Body of pancreas (tissue), 4 donors: ENCODE results near the gene EHMT2. TPM values are rescaled to one million over a fixed set of nuclear protein-coding genes. Genes with fewer than 3 reads are reported as not detected.
"Not testable (repeated sequence)": the region's sequence is repeated elsewhere in the genome, so short reads cannot be mapped to it uniquely, and the experiment has no call there.

Source experiments
- ATAC-seq: fragments of 150-250 bp; one replicate; pipeline ENCODE4 v1.9.1; 2016
- DNase-seq, 4 donors: peaks; one replicate each; pipeline ENCODE4 v3.0.0-alpha.2; 2019
- H3K27ac ChIP-seq, 4 donors: fragments of 200-600 bp; sonication (generic); 1 replicate in 3 of 4; 2 replicates in 1 of 4; pipeline versions ENCODE4 v1.5.1 to v1.6.1; 2016 to 2019; ENCODE audit warnings: mild to moderate bottlenecking in 1 of 4, mixed read lengths in 1 of 4, moderate library complexity in 1 of 4
- H3K27me3 ChIP-seq, 2 donors: fragments of 200-600 bp; sonication (generic); one replicate each; pipeline ENCODE4 v1.6.0; 2016; ENCODE audit warnings: mild to moderate bottlenecking in 1 of 2
- H3K36me3 ChIP-seq, 2 donors: fragments of 200-600 bp; sonication (generic); replicated peaks in 1 of 2; 2 replicates each; pipeline ENCODE4 v1.5.1; 2016; ENCODE audit warnings: low read depth in 2 of 2; ENCODE audit not compliant: insufficient read depth in 1 of 2
- H3K4me1 ChIP-seq: fragments of 200-600 bp; sonication (generic); one replicate; pipeline ENCODE4 v1.6.0; 2016
- H3K4me3 ChIP-seq, 2 donors: fragments of 200-600 bp; sonication (generic); 1 replicate in 1 of 2; 2 replicates in 1 of 2; pipeline ENCODE4 v1.5.1; 2016 to 2019
- H3K9me3 ChIP-seq, 3 donors: fragments of 200-600 bp; sonication (generic); 1 replicate in 2 of 3; 2 replicates in 1 of 3; pipeline ENCODE4 v1.5.1; 2016
- CTCF ChIP-seq, 7 experiments: fragments of 450-650 bp in 4 of 7; fragments of 200-600 bp in 3 of 7; sonication (generic) in 3 of 7; IDR thresholded peaks; one replicate each; pipeline ENCODE4 v1.5.1; 2016 to 2019; ENCODE audit warnings: antibody characterized with exemption in 7 of 7
- POLR2A ChIP-seq, 3 donors: fragments of 450-650 bp; IDR thresholded peaks; one replicate each; pipeline ENCODE4 v1.6.1; 2016; ENCODE audit warnings: antibody characterized with exemption in 3 of 3, mild to moderate bottlenecking in 2 of 3
- WGBS, 2 donors: methylation state at CpG; one replicate each; pipeline ENCODE4 v1.1.5; 2017; 5-methylcytosine and 5-hydroxymethylcytosine counted together
- intact Hi-C: fragments of 100-400 bp; cut with DNase I; formaldehyde crosslinking; loops from one replicate; pipeline ENCODE4 v1.15.1; 2023
- total RNA-seq, 2 donors: library from RNA; depleted of rRNA; stranded (reverse); fragments of >200 nt; gene quantifications; one replicate each; pipeline ENCODE4 v1.1.0, GENCODE V29; 2016

Gene EHMT2
- total RNA-seq, 2 donors from 2014 or later = 35.8 to 87.7 TPM

GRCh38 chr6:31838968-31839367 lies 58.5 kb downstream of the EHMT2 start:
- Histone ChIP-seq H3K27ac (no peak overlapping the region), H3K4me3 (no peak overlapping the region), H3K36me3 (peaks cover 12 to 15% of the 10 kb centered on the region in 2 donors), H3K9me3 (no peaks in the 10 kb centered on the region), H3K4me1 (peaks cover 40% of the 10 kb centered on the region), H3K27me3 (no peaks in the 10 kb centered on the region)
- ATAC-seq = no peak
- no peak for DNase-seq
- TF ChIP-seq CTCF (IDR thresholded peaks at IDR 0.05) (no peak), POLR2A (IDR thresholded peaks at IDR 0.05) (no peak)
- intact Hi-C loops = no loop called here
- WGBS, 2 donors = 91 to 100% methylated on average over 3 of the region's 3 CpGs

GRCh38 chr6:31838114-31838553 lies 59.4 kb downstream of the EHMT2 start:
- Histone ChIP-seq H3K36me3 (peaks cover 12 to 15% of the 10 kb centered on the region in 2 donors), H3K4me1 (peaks cover 45% of the 10 kb centered on the region)
- H3K27me3 ChIP-seq, H3K4me3 ChIP-seq, H3K9me3 ChIP-seq, DNase-seq, ATAC-seq, intact Hi-C loops, H3K27ac ChIP-seq: not testable (repeated sequence)
- WGBS, 2 donors = 83 to 89% methylated on average over 9 of the region's 9 CpGs

GRCh38 chr6:31837369-31838113 lies 60.0 kb downstream of the EHMT2 start:
- DNase-seq (no peak), ATAC-seq (no peak)
- intact Hi-C loops = no loop called here
- Histone ChIP-seq H3K36me3 (peaks cover 12 to 15% of the 10 kb centered on the region in 2 donors), H3K27ac (peak overlapping the region in 2 of 4 donors; percentile 80 to 95), H3K27me3 (no peaks in the 10 kb centered on the region), H3K9me3 (no peaks in the 10 kb centered on the region), H3K4me3 (no peak overlapping the region), H3K4me1 (peaks cover 45% of the 10 kb centered on the region)
- TF ChIP-seq CTCF (IDR thresholded peaks at IDR 0.05) (no peak), POLR2A (IDR thresholded peaks at IDR 0.05) (no peak)
- WGBS, 2 donors = 25 to 57% methylated on average over 1 of the region's 1 CpG

GRCh38 chr6:31836474-31837368 lies 60.8 kb downstream of the EHMT2 start:
- no peak for TF ChIP-seq POLR2A (IDR thresholded peaks at IDR 0.05)
- TF ChIP-seq CTCF (IDR thresholded peaks at IDR 0.05) = no peak
- Histone ChIP-seq H3K27ac (peak overlapping the region in 3 of 4 donors; percentile 80 to 95 (median 92)), H3K9me3 (no peaks in the 10 kb centered on the region), H3K27me3 (no peaks in the 10 kb centered on the region), H3K4me3 (no peak overlapping the region), H3K36me3 (peaks cover 12 to 15% of the 10 kb centered on the region in 2 donors), H3K4me1 (peaks cover 50% of the 10 kb centered on the region)
- intact Hi-C loops = no loop called here
- DNase-seq = no peak
- ATAC-seq = no peak
- 18 to 29% methylated on average over 12 of the region's 12 CpGs for WGBS, 2 donors

- no peak for ATAC-seq
- H3K4me1 ChIP-seq = peaks cover 57% of the 10 kb centered on the region
- intact Hi-C loops = no loop called here
- no peaks in the 10 kb centered on the region for H3K9me3 ChIP-seq
- no peaks in the 10 kb centered on the region for H3K27me3 ChIP-seq
- DNase-seq = no peak
- H3K27ac ChIP-seq = peak overlapping the region in 3 of 4 donors; percentile 80 to 95 (median 92)
- peaks cover 12 to 15% of the 10 kb centered on the region in 2 donors for H3K36me3 ChIP-seq
- TF ChIP-seq POLR2A (IDR thresholded peaks at IDR 0.05) = no peak
- TF ChIP-seq CTCF (IDR thresholded peaks at IDR 0.05) = no peak
- 9 to 10% methylated on average over 14 of the region's 14 CpGs for WGBS, 2 donors
- H3K4me3 ChIP-seq = no peak overlapping the region
These were observed 61.4 kb downstream of the EHMT2 start for GRCh38 chr6:31836047-31836473.
